ENCODE measurements around the gene BRD4.

Gene BRD4

DNA sequence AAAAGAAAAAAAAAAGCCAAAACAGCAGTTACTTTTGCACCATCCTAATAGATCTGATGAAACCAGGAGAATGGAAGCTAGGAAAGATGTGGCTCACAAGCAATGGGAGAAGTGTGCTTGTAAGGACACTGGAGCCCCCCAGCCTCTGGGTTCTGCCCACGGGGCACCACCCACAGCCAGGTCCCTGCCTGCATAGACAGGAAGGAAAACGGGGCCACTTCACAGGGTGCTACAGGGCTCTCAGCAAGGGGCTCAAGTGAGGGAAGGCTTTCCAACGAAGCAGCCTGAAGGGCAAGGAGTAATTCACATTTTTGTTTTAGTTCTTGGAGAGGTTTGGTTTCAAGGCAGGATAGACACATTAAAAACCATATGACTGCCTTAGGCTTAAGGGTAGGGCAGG is 42.7 kb downstream of the BRD4 start:
- DNase-seq (ENCODE audit: low read depth in 2 of 2) = no peak

DNA sequence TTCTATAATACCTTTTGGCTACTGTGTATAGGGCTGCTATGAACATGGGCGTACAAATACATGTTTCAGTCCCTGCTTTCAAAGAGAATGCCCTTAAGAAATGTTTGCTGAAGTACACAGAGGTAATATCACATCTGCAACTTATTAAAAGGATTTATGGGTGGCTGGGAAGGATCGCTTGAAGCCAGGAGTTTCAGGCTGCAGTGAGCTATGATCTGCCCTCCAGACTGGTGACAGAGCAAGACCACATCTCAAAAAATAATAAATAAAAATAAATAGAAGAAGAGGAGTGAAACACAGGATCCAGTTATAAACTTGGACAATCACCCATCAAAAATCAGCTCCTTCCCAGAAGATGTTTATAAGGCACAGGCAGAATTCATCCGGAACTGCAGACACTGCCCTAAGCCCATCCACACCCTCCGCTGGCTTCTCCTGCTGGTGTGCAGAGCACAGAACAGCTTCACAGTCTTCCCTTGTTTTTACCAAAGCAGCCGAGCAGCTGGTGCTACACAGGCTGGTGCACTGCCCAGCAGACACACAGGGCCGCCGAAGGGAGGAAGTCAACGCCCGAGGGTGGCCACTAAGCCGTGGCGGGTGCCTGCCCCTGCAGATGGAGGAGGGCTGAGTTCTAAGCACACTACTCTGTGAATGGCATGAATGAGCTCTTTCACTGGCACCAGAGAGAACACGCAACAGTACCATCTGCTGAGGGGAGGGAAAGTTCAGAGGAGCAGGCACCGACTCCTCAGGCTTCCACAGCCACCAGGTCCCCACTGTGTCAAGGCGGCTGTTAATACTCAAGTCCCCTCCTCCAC is 44.0 kb downstream of the BRD4 start:
- DNase-seq (ENCODE audit: low read depth in 2 of 2) = no peak

DNA sequence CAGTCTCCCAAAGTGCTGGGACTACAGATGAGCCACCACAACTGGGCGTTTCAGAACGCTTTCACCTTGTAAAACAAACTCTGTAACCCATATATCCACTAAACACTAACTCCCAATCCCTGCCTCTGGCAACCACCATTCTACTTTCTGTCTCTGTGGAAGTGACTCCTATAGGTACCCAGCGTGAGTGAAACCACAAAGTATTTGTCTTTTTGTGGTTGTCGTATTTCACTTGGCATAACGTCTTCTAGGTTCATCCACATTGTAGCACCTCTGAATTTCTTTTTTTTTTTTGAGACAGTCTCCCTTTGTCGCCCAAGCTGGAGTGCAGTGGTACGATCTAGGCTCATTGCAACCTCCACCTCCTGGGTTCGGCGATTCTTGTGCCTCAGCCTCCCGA is 44.8 kb downstream of the BRD4 start:
- no peak for DNase-seq (ENCODE audit: low read depth in 2 of 2)

- DNase-seq (ENCODE audit: low read depth in 2 of 2) = no peak
Observed at GRCh38 chr19:15286688-15287365, 45.5 kb downstream of the BRD4 start.

DNA sequence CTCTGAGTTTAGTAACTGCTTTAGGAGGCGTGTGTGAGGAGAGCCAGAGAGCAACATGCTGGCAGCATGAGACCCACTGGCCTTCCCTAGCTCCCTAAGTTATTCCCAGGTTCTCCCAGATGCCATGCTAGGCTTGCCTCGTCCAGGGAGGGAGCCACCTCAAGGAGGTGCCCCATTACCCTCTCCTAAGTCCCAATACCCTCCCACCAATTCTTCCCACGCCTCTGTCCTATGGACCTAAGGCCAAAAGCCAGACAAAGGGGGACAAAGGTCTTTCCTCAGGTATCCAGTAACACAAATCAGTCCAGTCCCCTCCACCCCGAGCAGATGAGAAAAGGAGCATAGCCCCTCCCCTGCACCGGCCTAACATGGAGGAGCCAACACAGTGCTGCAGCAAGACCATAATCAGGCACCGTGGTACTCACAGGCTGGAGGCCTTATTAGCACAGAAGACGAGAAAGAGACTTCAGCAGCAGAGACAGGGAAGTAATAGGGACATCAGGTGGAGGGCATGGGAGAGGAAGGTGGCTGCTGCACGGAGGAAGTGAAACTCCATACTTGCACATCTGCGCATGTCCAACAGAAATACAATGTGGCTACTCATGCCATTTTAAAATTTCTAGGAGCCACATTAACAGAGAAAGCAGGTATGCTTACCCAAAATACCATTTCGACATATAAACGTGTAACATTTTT is 46.3 kb downstream of the BRD4 start:
- DNase-seq (ENCODE audit: low read depth in 2 of 2) = no peak

- no peak for DNase-seq (ENCODE audit: low read depth in 2 of 2)
Observed at GRCh38 chr19:15284896-15285295, 47.4 kb downstream of the BRD4 start.

- no peak for DNase-seq (ENCODE audit: low read depth in 2 of 2)
Observed at GRCh38 chr19:15284091-15284490, 48.2 kb downstream of the BRD4 start.

- DNase-seq (ENCODE audit: low read depth in 2 of 2) = peak in 1 of 2 donors; percentile 39
Observed at GRCh38 chr19:15283141-15283883, 49.0 kb downstream of the BRD4 start.

GRCh38 chr19:15282311-15282705 is 50.0 kb downstream of the BRD4 start:
- no peak for DNase-seq (ENCODE audit: low read depth in 2 of 2)

GRCh38 chr19:15280915-15281683 is 51.2 kb downstream of the BRD4 start:
- DNase-seq (ENCODE audit: low read depth in 2 of 2) = no peak

GRCh38 chr19:15280048-15280725 is 52.2 kb downstream of the BRD4 start:
- DNase-seq (ENCODE audit: low read depth in 2 of 2) = no peak

GRCh38 chr19:15279326-15279904 is 52.9 kb downstream of the BRD4 start:
- DNase-seq (ENCODE audit: low read depth in 2 of 2) = no peak

DNA sequence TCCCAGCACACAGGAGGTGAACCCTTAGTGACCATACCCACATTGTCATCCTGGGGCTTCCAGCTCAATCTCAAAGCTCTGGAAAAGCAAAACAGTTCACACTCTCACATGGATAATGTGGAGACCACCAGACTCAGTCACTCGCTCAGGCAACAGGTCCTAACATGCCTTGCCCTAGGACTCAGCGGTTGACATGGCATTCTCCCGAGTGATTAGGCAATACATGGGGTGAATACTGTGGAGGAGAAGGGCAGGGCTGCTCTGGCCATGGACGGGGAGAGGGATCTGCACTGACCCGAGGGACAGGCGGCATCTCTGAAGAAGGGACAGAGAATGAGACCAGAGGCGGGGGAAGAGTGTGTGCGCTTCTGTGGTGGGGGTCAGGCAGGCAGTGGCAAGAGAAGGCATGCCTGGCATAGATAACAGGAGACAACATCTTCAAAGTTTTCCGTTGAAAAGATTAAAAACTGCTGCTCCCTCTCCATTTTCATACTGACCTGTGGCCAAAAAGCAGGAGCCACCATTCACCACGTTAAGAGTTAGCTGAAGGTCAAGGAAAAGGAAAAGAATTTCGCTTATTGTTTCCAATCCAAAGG is 55.6 kb downstream of the BRD4 start:
- no peak for DNase-seq (ENCODE audit: low read depth in 2 of 2)

DNA sequence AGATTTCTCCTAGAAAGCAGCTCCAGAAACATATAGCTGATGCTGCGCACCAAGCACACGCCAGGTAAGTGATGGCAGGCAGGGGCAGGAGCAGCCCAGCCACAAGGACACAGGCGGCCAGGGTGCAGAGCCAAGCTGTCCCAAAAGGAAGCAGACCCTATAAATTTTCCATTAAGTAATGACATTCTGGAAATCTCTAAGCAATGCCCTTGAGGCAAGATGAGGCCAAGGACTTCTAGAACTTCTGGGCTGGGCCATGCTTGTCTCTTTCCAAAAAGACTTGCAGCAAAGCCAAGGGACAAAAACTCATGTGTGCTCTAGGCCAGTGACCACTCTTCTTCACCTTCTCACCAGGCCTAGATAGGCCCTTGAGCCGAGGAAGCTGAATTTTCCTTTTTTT is 57.9 kb downstream of the BRD4 start:
- DNase-seq (ENCODE audit: low read depth in 2 of 2) = no peak

DNA sequence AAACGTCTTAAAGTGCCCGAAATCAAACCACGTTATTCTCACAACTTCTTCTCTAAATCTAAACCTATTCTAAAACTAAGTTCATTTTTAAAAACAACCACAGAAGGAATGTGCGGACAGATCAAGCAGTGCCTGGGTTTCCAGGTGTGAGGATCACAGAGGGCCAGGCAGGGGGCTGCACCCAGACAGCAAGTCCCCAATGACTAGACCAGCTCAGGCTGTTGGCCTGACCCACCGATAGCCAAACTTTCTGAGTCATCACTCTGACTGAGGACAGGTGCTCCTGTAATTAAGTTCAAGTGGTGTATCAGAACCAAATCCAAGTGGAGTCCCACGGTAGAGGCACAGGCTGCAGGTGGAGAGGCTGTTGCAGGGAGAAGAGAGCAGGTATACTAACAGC is 62.5 kb downstream of the BRD4 start:
- DNase-seq (ENCODE audit: low read depth in 2 of 2) = no peak

GRCh38 chr19:15268928-15269253 is 63.4 kb downstream of the BRD4 start:
- DNase-seq (ENCODE audit: low read depth in 2 of 2) = no peak

DNA sequence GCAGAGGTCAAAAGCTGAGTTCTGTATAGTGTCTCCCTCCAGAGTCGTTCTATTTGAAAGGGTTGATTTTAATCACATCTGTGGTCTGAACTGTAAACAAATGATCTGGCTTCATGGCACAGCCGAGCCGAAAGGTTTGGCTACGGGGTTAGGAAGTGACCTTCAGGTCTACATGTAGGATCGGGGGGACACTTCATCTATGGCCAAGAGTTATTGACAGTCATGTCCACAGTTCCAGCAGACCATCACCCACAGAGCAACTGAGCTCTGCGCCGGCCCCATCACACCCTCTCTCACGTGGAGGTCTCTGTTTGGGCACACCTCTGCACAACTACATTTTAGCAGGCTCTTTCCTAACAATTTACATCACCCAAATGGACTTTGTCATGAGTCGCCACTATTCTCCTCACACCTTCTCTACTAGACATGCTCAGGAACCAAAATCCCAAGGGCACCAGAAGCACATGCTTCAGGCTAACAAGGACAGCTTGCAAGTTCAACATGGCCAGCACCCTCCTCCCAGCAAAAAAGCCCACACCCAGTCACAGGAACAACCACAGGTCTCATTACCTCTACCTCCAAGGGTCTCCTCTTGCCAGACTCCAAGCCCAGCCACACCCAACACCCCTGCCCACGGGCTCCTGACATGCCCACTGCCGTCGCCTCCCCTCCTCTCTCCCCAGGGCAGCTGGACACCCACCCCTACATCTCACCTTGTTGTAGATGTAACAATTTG is 64.0 kb downstream of the BRD4 start:
- no peak for DNase-seq (ENCODE audit: low read depth in 2 of 2)

DNA sequence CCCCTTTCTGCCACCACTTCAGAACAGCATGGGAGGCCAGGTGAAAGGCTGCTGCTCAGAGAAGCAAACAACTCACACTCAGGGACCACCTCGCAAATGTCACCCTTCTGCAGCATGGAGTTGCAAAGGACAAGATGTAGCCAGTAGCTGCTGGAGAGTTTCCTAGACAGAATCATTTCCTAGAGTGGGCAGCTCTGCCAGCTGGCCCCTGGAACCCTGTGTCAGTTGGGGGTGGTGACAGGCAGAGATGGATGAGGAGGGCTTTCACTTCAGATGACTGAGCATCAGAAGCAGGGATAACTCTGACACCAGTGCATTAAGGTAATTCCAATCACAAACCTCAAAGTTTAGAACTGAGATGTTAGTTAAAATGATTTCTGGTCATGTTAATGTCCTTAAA is 65.7 kb downstream of the BRD4 start:
- no peak for DNase-seq (ENCODE audit: low read depth in 2 of 2)

DNA sequence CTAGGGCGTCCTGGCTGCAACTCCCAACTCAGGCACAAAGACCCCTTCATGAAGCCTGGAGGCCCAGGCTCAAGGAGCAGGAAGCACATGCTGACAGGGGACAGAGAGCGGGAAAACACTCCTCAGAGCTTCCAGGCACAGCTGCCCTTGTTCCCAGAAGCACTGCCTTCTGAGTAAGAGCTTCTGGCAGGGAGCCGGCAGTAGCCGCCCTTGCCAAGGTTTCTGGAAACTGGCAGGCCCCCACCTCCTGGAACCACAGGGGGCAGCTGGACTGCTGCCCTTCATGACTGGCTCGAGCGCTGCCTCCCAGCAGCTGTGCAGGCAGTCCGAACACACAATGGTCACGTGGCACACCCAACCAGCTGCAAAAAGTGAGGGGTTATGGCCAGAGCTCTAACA is 66.5 kb downstream of the BRD4 start:
- DNase-seq (ENCODE audit: low read depth in 2 of 2) = no peak

All from stimulated activated CD8-positive, alpha-beta memory T cell treated with anti-CD3 and anti-CD28 coated beads, Interleukin-2, amount 100 ng/mL, for 48 hours (primary cell).